ENCODE measurements around the gene OBSCN.

GRCh38 chr1:228402641-228403025, 194.8 kb downstream of the OBSCN start:
- TF ChIP-seq CTCF (conservative IDR thresholded peaks at IDR 0.05; ENCODE audit: low read length) (no peak), EZH2phosphoT487 (IDR thresholded peaks at IDR 0.05; ENCODE audit: borderline replicate concordance) (no peak)
